AG10803 (cell line): ENCODE data around the gene SERPINH1.

Experiments
- DNase-seq: peaks from one replicate; pipeline ENCODE4 v3.0.0; 2010; ENCODE audit warnings: low read depth
- H3K4me3 ChIP-seq: 2 replicates; pipeline ENCODE4 v1.5.1; 2011; ENCODE audit warnings: mild to moderate bottlenecking, low read length, control low read depth
- CTCF ChIP-seq: conservative IDR thresholded peaks from 2 replicates; pipeline ENCODE4 v1.5.1; 2011; ENCODE audit warnings: mild to moderate bottlenecking, low read length, control low read depth, inconsistent platforms

SERPINH1 gene

GRCh38 chr11:75591371-75591770, 29.3 kb downstream of the SERPINH1 start:
- TF ChIP-seq CTCF = no peak
- no peak for DNase-seq
- H3K4me3 ChIP-seq = no peak overlapping the region

GRCh38 chr11:75591966-75592365, 29.9 kb downstream of the SERPINH1 start:
- DNase-seq = no peak
- no peak overlapping the region for H3K4me3 ChIP-seq
- no peak for TF ChIP-seq CTCF

GRCh38 chr11:75592715-75593114, 30.7 kb downstream of the SERPINH1 start:
- no peak for TF ChIP-seq CTCF
- H3K4me3 ChIP-seq = no peak overlapping the region
- no peak for DNase-seq

DNA sequence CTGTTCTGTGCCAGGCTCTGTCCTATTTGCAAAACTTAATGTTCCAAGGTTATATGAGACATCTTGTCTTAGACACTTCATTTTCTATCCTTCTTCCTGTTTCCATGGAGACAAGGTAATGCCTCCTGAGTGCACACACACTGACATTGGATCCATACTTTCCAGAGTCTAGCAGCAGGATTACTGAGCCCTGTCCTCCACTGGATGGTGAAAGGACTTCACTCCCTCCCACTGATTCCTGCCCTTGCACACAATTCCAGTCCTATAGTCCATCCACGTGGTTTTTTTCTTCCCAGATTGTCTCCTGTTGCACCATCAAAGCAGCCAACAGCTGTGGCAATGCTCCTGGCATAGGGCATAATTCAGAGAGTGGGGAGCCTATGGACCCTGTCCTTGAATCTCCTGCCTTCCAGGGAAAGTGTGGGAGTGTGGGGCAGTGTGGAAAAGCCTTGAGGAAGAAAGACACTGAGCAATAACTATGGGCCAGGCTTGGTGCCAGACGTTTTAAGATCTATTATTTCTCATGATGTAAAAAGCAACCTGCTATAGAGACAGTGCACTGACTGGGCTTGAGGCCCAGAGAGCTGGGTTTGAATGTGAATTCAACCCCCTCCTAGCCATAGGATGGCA, 31.3 kb downstream of the SERPINH1 start:
- no peak for DNase-seq
- H3K4me3 ChIP-seq = no peak overlapping the region
- no peak for TF ChIP-seq CTCF

DNA sequence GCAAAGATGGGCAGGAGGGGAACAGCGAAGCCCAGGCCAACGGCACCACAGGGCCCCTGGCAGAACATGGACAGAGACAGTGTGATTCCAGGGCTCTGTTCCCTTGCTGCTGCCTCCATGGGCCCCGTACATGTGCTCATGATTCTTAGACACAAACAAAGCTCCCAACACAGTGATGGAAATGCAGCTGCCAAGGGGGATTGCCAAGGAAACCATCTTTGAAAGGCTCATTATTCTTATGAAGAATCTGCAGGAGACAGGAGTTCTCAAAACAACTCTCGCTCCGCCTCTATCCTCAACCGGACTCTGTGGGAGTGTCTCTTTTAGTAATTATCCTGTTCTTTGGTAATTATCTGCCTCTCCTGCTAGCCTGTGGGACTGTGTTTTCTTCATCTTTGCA, 32.2 kb downstream of the SERPINH1 start:
- H3K4me3 ChIP-seq = no peak overlapping the region
- no peak for TF ChIP-seq CTCF
- DNase-seq = no peak

DNA sequence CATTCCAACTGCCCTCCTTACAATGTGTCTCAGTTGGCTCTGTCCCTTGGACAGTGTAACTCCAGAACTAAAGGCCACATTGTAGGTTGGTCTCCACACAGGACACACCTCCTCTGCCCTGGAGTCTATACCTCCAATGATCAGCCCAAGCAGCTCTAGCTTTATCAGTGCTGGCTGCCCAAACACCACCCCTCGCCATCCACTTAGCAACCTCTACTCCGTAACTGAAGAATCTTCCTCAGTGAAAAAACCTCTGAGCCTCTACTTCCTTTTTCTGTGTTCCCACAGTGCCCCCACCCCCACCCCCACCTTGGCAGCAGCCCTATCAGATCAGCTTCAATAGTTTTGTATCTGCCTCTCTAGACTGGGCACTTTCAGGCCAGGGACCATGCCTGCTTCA, 33.4 kb downstream of the SERPINH1 start:
- DNase-seq = no peak
- TF ChIP-seq CTCF = no peak
- H3K4me3 ChIP-seq = no peak overlapping the region

- TF ChIP-seq CTCF = no peak
- H3K4me3 ChIP-seq = no peak overlapping the region
- no peak for DNase-seq
Measured at GRCh38 chr11:75596914-75597313, 34.9 kb downstream of the SERPINH1 start.
